ENCODE data around the gene SCMH1. TPM values are rescaled to one million over a fixed set of nuclear protein-coding genes. Genes with fewer than 3 reads are reported as not detected.

The SCMH1 gene
- total and polyA plus RNA-seq, 2 donors (not counting 3 experiments of a cell fraction or from before 2014, with no cell fraction given): 39.9 to 40.7 TPM

DNA sequence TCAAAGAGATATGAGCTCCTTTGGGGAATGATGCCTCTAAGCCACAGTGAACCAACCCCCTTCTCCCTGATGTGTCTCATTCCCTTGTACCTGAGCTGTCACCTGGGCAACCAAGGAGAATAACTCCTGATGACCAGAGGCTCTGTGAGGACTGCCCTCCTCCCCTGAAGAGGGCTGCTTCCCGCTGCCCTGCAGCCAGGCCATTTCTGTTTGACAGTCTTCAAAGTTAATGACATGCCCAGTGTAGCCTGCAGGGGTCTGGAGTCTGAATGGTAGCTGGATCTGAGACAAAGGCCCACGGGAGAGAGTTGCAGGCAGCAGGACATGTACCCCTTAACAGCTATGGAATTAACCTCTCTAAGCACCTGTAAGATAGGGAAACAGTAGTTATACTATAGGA lies 217.2 kb downstream of the SCMH1 start:
- no peaks in the 10 kb centered on the region for H3K27me3 ChIP-seq (ENCODE audit: control insufficient read depth in 2 of 2, insufficient read depth in 2 of 2, low read length in 2 of 2)
- POLR2A ChIA-PET: interaction anchor here (0.7 kb wide), 1 partner anchor 21 kb away, joined by 3 read pairs; no protein-coding TSS in a partner anchor
- no peaks in the 10 kb centered on the region for H4K20me1 ChIP-seq (replicated peaks; ENCODE audit: control insufficient read depth, extremely low read depth, insufficient read depth, low read length)
- H3K4me3 ChIP-seq (replicated peaks in 1 of 3; ENCODE audit: insufficient read depth in 1 of 3, low read depth in 1 of 3, low read length in 3 of 3): no peak overlapping the region
- no TSS peak for BruUV-seq (replicated peaks)
- no peaks in the 10 kb centered on the region for H3K9me1 ChIP-seq (replicated peaks; ENCODE audit: control insufficient read depth, extremely low read depth, insufficient read depth, low read length)
- TF ChIP-seq POLR2A (IDR thresholded peaks at IDR 0.05; ENCODE audit: low read depth, low read length) (peak; percentile 9), EZH2 (IDR thresholded peaks at IDR 0.05; ENCODE audit: borderline replicate concordance, low read depth, low read length, severe bottlenecking) (no peak), CTCF (IDR thresholded peaks at IDR 0.05; ENCODE audit: extremely low read depth in 1 of 2, insufficient read depth in 1 of 2, low read depth in 1 of 2, low read length in 2 of 2) (peak in 1 of 2 donors; percentile 2), POLR2AphosphoS5 (IDR thresholded peaks at IDR 0.05; ENCODE audit: insufficient read depth, low read depth, low read length) (no peak)
- no peak overlapping the region for H2AFZ ChIP-seq (ENCODE audit: low read depth, low read length)
- H3K4me2 ChIP-seq (ENCODE audit: insufficient read depth, low read length): no peak overlapping the region
- no peaks in the 10 kb centered on the region for H3K79me2 ChIP-seq (ENCODE audit: control insufficient read depth, insufficient read depth, low read length)
- peaks cover 0 to 14% of the 10 kb centered on the region in 2 experiments for H3K36me3 ChIP-seq (ENCODE audit: control insufficient read depth in 2 of 2, extremely low read depth in 1 of 2, insufficient read depth in 2 of 2, low read length in 2 of 2)
- no peaks in the 10 kb centered on the region for H3K9me3 ChIP-seq (replicated peaks; ENCODE audit: control insufficient read depth, insufficient read depth, low read length)
- intact Hi-C loops (cut with micrococcal nuclease) (loop anchor here (5.0 kb wide), 1 partner anchor 407 kb away; no protein-coding TSS in a partner anchor), dilution Hi-C loops (cut with MboI; ENCODE audit: extremely low pct_ligation_motif_present, low sequenced_read_pairs) (no loop called here)
- CTCF ChIA-PET: interaction anchor here (0.8 to 5.0 kb wide), 9 partner anchors 13 to 258 kb away, joined by 3 to 36 read pairs (median 4); no protein-coding TSS in a partner anchor
- peaks cover 27% of the 10 kb centered on the region for H3K4me1 ChIP-seq (ENCODE audit: control insufficient read depth, extremely low read depth, insufficient read depth, low read length)
- DNase-seq (ENCODE audit: low read depth, low spot score) (no peak), FAIRE-seq (peak; percentile 12)
- no peak overlapping the region for H3K27ac ChIP-seq (ENCODE audit: insufficient read depth, low read depth, low read length)
- H3K9ac ChIP-seq (replicated peaks; ENCODE audit: extremely low read depth, insufficient read depth, low read length): no peak overlapping the region

Data from endothelial cell of umbilical vein (primary cell).